HG03196 (cell line): Measurements from ENCODE around the gene RAB28.

ENCODE experiments used
- ATAC-seq: cut with Tn5 transposase; IDR thresholded peaks from one replicate; pipeline ENCODE4 v1.9.1; 2021; ENCODE audit not compliant: unreplicated experiment

RAB28 gene

GRCh38 chr4:13323921-13324320 is 160.2 kb downstream of the RAB28 start:
- ATAC-seq: no peak

GRCh38 chr4:13322681-13323101 is 161.4 kb downstream of the RAB28 start:
- ATAC-seq: no peak
